Measurements from ENCODE around the gene GMCL1.

Gene GMCL1

DNA sequence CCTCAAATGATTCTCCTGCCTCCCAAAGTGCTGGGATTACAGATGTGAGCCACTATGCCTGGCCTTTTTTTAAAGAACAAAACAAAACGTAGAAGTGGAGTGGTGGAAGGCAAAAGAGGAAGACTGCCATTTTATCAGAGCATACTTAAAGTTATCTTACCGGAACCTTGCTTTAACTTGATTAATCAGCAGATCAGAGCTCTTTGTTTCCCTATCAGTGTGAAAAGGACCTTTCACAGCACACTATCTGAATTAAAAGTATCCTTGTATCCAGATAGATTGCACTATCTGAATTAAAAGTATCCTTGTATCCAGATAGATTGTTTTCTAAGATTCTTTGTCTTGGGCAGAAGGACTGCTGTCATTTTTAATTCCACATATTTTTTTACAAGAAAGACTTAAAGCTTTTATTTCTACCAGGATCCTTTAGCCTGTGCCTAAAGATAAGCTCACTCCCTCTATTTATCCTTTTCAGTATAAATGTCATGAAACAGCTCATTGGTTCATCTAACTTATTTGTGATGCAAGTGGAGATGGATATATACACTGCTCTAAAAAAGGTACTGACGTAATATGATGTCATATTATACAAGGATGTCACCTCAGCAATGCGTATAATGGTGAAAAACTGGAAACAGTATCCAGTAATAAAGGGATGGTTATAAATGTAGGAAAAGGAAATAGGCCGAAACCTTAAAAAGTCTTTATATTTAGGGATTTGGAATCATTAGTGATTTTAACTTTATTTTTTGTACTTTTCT, 17.8 kb downstream of the GMCL1 start:
- TF ChIP-seq, protein P1, sequence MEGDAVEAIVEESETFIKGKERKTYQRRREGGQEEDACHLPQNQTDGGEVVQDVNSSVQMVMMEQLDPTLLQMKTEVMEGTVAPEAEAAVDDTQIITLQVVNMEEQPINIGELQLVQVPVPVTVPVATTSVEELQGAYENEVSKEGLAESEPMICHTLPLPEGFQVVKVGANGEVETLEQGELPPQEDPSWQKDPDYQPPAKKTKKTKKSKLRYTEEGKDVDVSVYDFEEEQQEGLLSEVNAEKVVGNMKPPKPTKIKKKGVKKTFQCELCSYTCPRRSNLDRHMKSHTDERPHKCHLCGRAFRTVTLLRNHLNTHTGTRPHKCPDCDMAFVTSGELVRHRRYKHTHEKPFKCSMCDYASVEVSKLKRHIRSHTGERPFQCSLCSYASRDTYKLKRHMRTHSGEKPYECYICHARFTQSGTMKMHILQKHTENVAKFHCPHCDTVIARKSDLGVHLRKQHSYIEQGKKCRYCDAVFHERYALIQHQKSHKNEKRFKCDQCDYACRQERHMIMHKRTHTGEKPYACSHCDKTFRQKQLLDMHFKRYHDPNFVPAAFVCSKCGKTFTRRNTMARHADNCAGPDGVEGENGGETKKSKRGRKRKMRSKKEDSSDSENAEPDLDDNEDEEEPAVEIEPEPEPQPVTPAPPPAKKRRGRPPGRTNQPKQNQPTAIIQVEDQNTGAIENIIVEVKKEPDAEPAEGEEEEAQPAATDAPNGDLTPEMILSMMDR (IDR thresholded peaks at IDR 0.05; ENCODE audit: insufficient read depth, low read depth, low read length, missing control alignments), result no peak
- DNase-seq (ENCODE audit: low read depth), result no peak
- H3K4me3 ChIP-seq (ENCODE audit: low read depth, low read length), result no peak overlapping the region

- H3K4me3 ChIP-seq (ENCODE audit: low read depth, low read length), result no peak overlapping the region
- no peak for DNase-seq (ENCODE audit: low read depth)
- TF ChIP-seq, protein P1 (IDR thresholded peaks at IDR 0.05; ENCODE audit: insufficient read depth, low read depth, low read length, missing control alignments), result no peak
Observed at GRCh38 chr2:69848186-69848790, 18.8 kb downstream of the GMCL1 start.

DNA sequence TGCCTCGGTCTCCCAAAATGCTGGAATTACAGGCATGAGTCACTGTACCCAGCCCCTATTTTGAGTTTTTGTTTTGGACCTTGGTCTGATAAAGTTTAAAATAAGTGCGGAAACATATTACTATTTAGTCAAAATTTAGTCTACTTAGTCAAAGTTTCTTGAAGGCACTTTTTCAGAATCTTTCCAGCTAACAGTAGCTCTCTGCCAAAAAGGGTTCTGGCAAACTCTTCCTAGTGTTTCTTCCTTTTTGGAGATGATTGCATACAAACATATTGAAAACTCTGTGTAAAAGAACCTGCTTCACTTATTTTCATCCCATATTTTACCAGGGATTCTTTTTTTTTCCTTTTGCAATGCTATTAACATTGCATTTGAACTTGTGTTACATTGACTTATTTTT, 28.8 kb downstream of the GMCL1 start:
- no peak for DNase-seq (ENCODE audit: low read depth)
- TF ChIP-seq, protein P1 (IDR thresholded peaks at IDR 0.05; ENCODE audit: insufficient read depth, low read depth, low read length, missing control alignments), result no peak
- no peak overlapping the region for H3K4me3 ChIP-seq (ENCODE audit: low read depth, low read length)

DNA sequence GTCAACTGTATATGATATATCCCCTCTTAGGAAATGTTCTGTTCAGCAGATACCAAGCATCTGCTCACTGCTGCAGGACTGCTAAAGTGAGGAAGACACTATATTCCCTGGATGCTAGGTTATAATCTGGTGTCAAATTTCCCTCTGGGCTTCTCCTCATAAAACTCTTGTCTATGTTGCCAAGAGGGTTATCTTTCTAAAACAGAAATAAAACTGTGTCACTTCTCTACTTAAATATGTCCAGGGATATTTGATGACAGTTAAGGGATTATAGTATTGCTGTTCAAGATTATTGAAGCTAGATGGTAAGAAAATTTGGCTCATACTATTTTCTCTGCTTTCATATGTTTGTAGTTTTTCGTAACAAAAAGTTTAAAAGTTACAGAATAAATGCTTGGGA, 33.8 kb downstream of the GMCL1 start:
- no peak for DNase-seq (ENCODE audit: low read depth)
- H3K4me3 ChIP-seq (ENCODE audit: low read depth, low read length), result no peak overlapping the region
- TF ChIP-seq, protein P1 (IDR thresholded peaks at IDR 0.05; ENCODE audit: insufficient read depth, low read depth, low read length, missing control alignments), result no peak

GRCh38 chr2:69888451-69888850, 59.0 kb downstream of the GMCL1 start:
- H3K4me3 ChIP-seq (ENCODE audit: low read depth, low read length), result no peak overlapping the region
- TF ChIP-seq, protein P1 (IDR thresholded peaks at IDR 0.05; ENCODE audit: insufficient read depth, low read depth, low read length, missing control alignments), result no peak

GRCh38 chr2:69889302-69889701, 59.8 kb downstream of the GMCL1 start:
- DNase-seq (ENCODE audit: low read depth), result no peak
- H3K4me3 ChIP-seq (ENCODE audit: low read depth, low read length), result no peak overlapping the region
- TF ChIP-seq, protein P1 (IDR thresholded peaks at IDR 0.05; ENCODE audit: insufficient read depth, low read depth, low read length, missing control alignments), result no peak

More at GRCh38 chr2:69888451-69888850, 59.0 kb downstream of the GMCL1 start:
- no peak for DNase-seq (ENCODE audit: low read depth)

All from GM12865 (cell line).